ENCODE data around the gene SLC6A12.

DNA sequence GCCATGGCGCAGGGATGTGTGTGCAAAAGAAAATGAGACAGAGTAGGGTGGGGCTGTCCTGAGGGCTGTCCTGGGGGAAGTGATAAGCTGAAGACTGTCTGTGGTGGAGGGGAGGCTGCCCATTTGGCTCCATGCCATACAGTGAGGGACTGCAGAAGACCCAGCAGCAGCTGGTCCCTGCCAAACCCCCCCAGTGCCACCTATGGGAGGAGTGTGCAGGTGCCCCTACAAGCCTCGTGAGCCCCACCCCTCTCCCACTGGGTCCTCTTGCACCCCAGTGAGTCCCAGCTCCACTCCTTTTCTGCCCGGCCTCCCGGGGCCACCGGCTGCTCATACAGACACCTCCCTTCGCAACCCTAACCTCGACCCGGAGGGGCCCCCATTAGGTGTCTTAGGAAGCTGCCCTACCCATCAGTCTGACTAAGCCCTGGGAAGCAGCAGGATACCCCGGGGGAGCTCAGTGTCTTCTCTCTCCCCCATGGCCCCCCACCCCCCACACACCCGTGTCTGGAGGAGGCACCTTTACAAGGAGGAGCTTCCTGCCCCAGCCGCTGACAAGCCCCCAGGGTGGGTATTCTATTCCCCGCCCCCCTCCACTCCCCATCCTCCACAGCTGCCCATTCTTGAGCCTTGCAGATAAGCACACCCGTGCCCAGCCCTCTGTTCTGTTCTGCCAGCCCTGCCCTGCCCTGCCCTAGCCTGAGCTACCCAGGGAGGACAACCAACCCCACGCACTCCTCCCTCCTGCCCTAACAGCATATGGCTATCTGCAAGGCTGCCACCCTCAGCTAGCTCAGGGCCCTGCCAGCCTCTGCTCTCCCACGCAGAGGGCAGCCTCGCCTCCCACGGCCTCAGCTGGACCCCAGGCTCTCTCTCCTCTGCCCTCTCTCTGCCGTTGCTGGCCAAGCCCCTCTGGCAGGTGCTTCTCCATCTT, 41.9 kb downstream of the SLC6A12 start:
- TF ChIP-seq GATA1 (IDR thresholded peaks at IDR 0.05; ENCODE audit: low read depth, low read length): no peak
- TF ChIP-seq POLR2A (IDR thresholded peaks at IDR 0.05; ENCODE audit: low read length): peak; percentile 95
